Upper lobe of right lung (tissue), 1 donor: Measurements from ENCODE around the gene EIF3CL. TPM values are rescaled to one million over a fixed set of nuclear protein-coding genes. Genes with fewer than 3 reads are reported as not detected.
"Not testable (repeated sequence)": the region's sequence is repeated elsewhere in the genome, so short reads cannot be mapped to it uniquely, and the experiment has no call there.

Source experiments
- ATAC-seq: fragments of 200-7000 bp; cut with Tn5 transposase; one replicate; pipeline ENCODE4 v1.9.1; 2020; ENCODE audit warnings: mild to moderate bottlenecking, moderate library complexity
- DNase-seq: peaks from one replicate; pipeline ENCODE4 v3.0.0-alpha.2; 2020
- H3K27ac ChIP-seq: fragments of 200-600 bp; one replicate; pipeline ENCODE4 v1.8.0; 2022
- H3K27me3 ChIP-seq: fragments of 200-600 bp; one replicate; pipeline ENCODE4 v1.8.0; 2022; ENCODE audit warnings: mild to moderate bottlenecking
- H3K36me3 ChIP-seq: fragments of 200-600 bp; one replicate; pipeline ENCODE4 v1.8.0; 2022
- H3K4me1 ChIP-seq: fragments of 200-600 bp; one replicate; pipeline ENCODE4 v1.8.0; 2022
- H3K4me3 ChIP-seq: fragments of 200-600 bp; one replicate; pipeline ENCODE4 v1.8.0; 2022; ENCODE audit warnings: mild to moderate bottlenecking
- H3K9me3 ChIP-seq: fragments of 200-600 bp; one replicate; pipeline ENCODE4 v1.8.0; 2022
- intact Hi-C: fragments of 100-400 bp; cut with DNase I; formaldehyde crosslinking; loops from one replicate; pipeline ENCODE4 v1.11.0; 2022
- total RNA-seq: library from RNA; stranded (reverse); fragmentation: NEBNext Ultra II Directional; extraction: Animal tissue kit (Norgen Biotek cat#: 25700); gene quantifications from one replicate; pipeline ENCODE4 v1.2.1, GENCODE V29; 2021
- donor health status: DM: no; HTN: yes; CAD: no; lungs with severe emphysema.

The EIF3CL gene
- total RNA-seq, 1 donor from 2014 or later, result 25.2 TPM

- H3K9me3 ChIP-seq, DNase-seq, H3K27ac ChIP-seq, H3K36me3 ChIP-seq, H3K27me3 ChIP-seq, ATAC-seq, H3K4me3 ChIP-seq, intact Hi-C loops, H3K4me1 ChIP-seq: not testable (repeated sequence)
Measured at GRCh38 chr16:28377822-28378221, 25.8 kb downstream of the EIF3CL start.

- ATAC-seq, DNase-seq, intact Hi-C loops, H3K4me1 ChIP-seq, H3K9me3 ChIP-seq, H3K27me3 ChIP-seq, H3K4me3 ChIP-seq, H3K27ac ChIP-seq, H3K36me3 ChIP-seq: not testable (repeated sequence)
Measured at GRCh38 chr16:28377108-28377625, 26.5 kb downstream of the EIF3CL start.

GRCh38 chr16:28375115-28375514 lies 28.5 kb downstream of the EIF3CL start:
- ATAC-seq, result peak; percentile 74
- H3K27ac ChIP-seq, DNase-seq, H3K4me3 ChIP-seq, H3K4me1 ChIP-seq, H3K27me3 ChIP-seq, H3K9me3 ChIP-seq, intact Hi-C loops, H3K36me3 ChIP-seq: not testable (repeated sequence)

GRCh38 chr16:28374281-28374680 lies 29.4 kb downstream of the EIF3CL start:
- H3K4me3 ChIP-seq, DNase-seq, H3K9me3 ChIP-seq, H3K36me3 ChIP-seq, H3K4me1 ChIP-seq, H3K27ac ChIP-seq, intact Hi-C loops, H3K27me3 ChIP-seq: not testable (repeated sequence)
- ATAC-seq, result peak; percentile 65

- intact Hi-C loops, H3K4me1 ChIP-seq, DNase-seq: not testable (repeated sequence)
Measured at GRCh38 chr16:28367926-28368325, 35.7 kb downstream of the EIF3CL start.

GRCh38 chr16:28364268-28365173 lies 39.1 kb downstream of the EIF3CL start:
- intact Hi-C loops, H3K4me1 ChIP-seq, H3K4me3 ChIP-seq, H3K9me3 ChIP-seq, H3K27ac ChIP-seq, H3K27me3 ChIP-seq, H3K36me3 ChIP-seq, DNase-seq: not testable (repeated sequence)
- peak; percentile 99 for ATAC-seq

More at GRCh38 chr16:28367926-28368325, 35.7 kb downstream of the EIF3CL start:
- H3K27ac ChIP-seq, H3K4me3 ChIP-seq, H3K36me3 ChIP-seq, H3K27me3 ChIP-seq, ATAC-seq, H3K9me3 ChIP-seq: not testable (repeated sequence)

- H3K4me1 ChIP-seq, intact Hi-C loops, H3K9me3 ChIP-seq, H3K27me3 ChIP-seq, H3K36me3 ChIP-seq, ATAC-seq, H3K27ac ChIP-seq, H3K4me3 ChIP-seq, DNase-seq: not testable (repeated sequence)
Measured at GRCh38 chr16:28363408-28363807, 40.2 kb downstream of the EIF3CL start, which contains the start of gene NPIPB6. Gene NPIPB6, minus strand, starts transcription at chr16:28363508. Its CDS starts 686 bp downstream, at chr16:28362822.

GRCh38 chr16:28362600-28362999 lies 41.0 kb downstream of the EIF3CL start:
- H3K36me3 ChIP-seq, H3K4me1 ChIP-seq, H3K27me3 ChIP-seq, H3K4me3 ChIP-seq, H3K27ac ChIP-seq, H3K9me3 ChIP-seq, DNase-seq, ATAC-seq, intact Hi-C loops: not testable (repeated sequence)

GRCh38 chr16:28338230-28338629 lies 65.4 kb downstream of the EIF3CL start:
- H3K9me3 ChIP-seq, DNase-seq, H3K27ac ChIP-seq, H3K36me3 ChIP-seq, intact Hi-C loops, H3K4me3 ChIP-seq, H3K27me3 ChIP-seq, ATAC-seq, H3K4me1 ChIP-seq: not testable (repeated sequence)

GRCh38 chr16:28336940-28337710 lies 66.5 kb downstream of the EIF3CL start:
- H3K36me3 ChIP-seq, H3K9me3 ChIP-seq, H3K27ac ChIP-seq, H3K4me1 ChIP-seq, H3K4me3 ChIP-seq, ATAC-seq, intact Hi-C loops, H3K27me3 ChIP-seq, DNase-seq: not testable (repeated sequence)

GRCh38 chr16:28335678-28336077 lies 68.0 kb downstream of the EIF3CL start:
- H3K27ac ChIP-seq, H3K4me1 ChIP-seq, intact Hi-C loops, H3K4me3 ChIP-seq, H3K27me3 ChIP-seq, H3K36me3 ChIP-seq, ATAC-seq, H3K9me3 ChIP-seq: not testable (repeated sequence)
- peak; percentile 10 for DNase-seq

GRCh38 chr16:28332632-28333031 lies 71.0 kb downstream of the EIF3CL start:
- H3K27me3 ChIP-seq, H3K9me3 ChIP-seq, H3K36me3 ChIP-seq, H3K27ac ChIP-seq, DNase-seq, H3K4me1 ChIP-seq, intact Hi-C loops, H3K4me3 ChIP-seq, ATAC-seq: not testable (repeated sequence)

- H3K4me1 ChIP-seq, H3K9me3 ChIP-seq, H3K27ac ChIP-seq, DNase-seq, H3K4me3 ChIP-seq, ATAC-seq, intact Hi-C loops, H3K27me3 ChIP-seq, H3K36me3 ChIP-seq: not testable (repeated sequence)
Measured at GRCh38 chr16:28330981-28331380, 72.7 kb downstream of the EIF3CL start.

GRCh38 chr16:28330232-28330631 lies 73.4 kb downstream of the EIF3CL start:
- H3K9me3 ChIP-seq, intact Hi-C loops, H3K27ac ChIP-seq, H3K27me3 ChIP-seq, H3K36me3 ChIP-seq, H3K4me1 ChIP-seq, H3K4me3 ChIP-seq: not testable (repeated sequence)
- ATAC-seq, result peak; percentile 21
- peak; percentile 41 for DNase-seq
